Cardiac muscle cell (in vitro differentiated cells and primary cell): ENCODE data around the gene SLC9C1. TPM values are rescaled to one million over a fixed set of nuclear protein-coding genes. Genes with fewer than 3 reads are reported as not detected.

Experiments used
- DNase-seq, 2 donors: peaks; one replicate each; pipeline versions ENCODE4 v3.0.0 to v3.0.0-alpha.2; 2010 to 2017; ENCODE audit warnings: low read depth in 1 of 2, low spot score in 1 of 2
- H3K27ac ChIP-seq: fragments of 200-600 bp; sonication (generic); 2 replicates; pipeline ENCODE4 v1.5.1; 2016
- H3K27me3 ChIP-seq: fragments of 200-600 bp; sonication (generic); 2 replicates; pipeline ENCODE4 v1.6.0; 2016; ENCODE audit warnings: control low read depth
- H3K36me3 ChIP-seq: fragments of 200-600 bp; sonication (generic); 2 replicates; pipeline ENCODE4 v1.5.1; 2016; ENCODE audit warnings: control low read depth
- H3K4me1 ChIP-seq: fragments of 200-600 bp; sonication (generic); 2 replicates; pipeline ENCODE4 v1.8.1; 2017; ENCODE audit warnings: low read depth, mild to moderate bottlenecking, mixed run types
- H3K4me3 ChIP-seq: fragments of 200-600 bp; sonication (generic); 2 replicates; pipeline ENCODE4 v1.5.1; 2016; ENCODE audit warnings: mild to moderate bottlenecking
- H3K9me3 ChIP-seq: fragments of 200-600 bp; sonication (generic); 2 replicates; pipeline ENCODE4 v1.5.1; 2017; ENCODE audit warnings: low read depth, mild to moderate bottlenecking, control low read depth
- polyA plus RNA-seq: library from polyadenylated mRNA; unstranded; fragments of >200 nt; fragmentation: Nextera tagmentation; extraction: Ambion mirVana; gene quantifications from 2 replicates; pipeline ENCODE4 v1.2.1, GENCODE V29; 2016
- total RNA-seq: library from RNA; depleted of rRNA; stranded (reverse); fragments of >200 nt; gene quantifications from 2 replicates; pipeline ENCODE4 v1.2.3, GENCODE V29; 2016
- TF ChIP-seq, protein P1 (sequence below): IDR thresholded peaks from 2 replicates; pipeline ENCODE4 v1.5.1; 2012; ENCODE audit warnings: low read depth, mild to moderate bottlenecking, low read length

Gene SLC9C1
- total and polyA plus RNA-seq, 2 experiments from 2014 or later, result 0.12 to 0.22 TPM

DNA sequence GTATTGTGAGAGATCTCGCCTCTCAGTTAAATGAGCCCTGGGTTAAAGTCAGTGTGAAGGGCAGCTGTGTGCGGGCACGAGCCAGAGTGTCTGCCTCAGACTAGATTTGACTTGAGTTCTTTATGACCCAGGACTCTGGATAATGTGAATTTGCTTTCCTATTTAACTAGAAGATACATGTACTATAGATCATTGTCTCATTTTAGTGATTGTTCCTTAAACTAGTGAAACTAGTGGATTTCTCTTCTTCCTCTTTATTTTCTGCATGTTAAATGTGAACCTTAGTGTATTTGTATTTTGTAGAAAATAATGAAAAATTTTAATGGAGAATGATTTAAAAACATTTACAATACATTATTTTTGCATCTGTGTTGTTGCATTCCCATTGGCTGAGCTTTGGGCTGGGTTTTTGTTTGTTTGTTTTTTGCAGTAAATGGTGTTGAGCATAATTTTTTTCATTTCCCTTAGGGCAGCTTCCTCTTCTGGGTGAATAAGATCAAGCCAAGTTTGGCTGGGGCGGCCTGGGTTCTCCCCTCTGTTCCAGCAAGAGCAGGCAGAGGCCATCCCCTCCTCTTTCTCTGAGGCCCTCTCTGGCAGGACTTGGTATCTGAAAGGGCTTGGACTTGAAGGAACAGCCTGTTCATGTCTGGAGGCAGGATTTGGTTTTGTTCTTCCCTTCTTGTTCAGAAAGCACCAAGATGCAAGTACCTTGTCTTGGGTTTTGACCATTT is 176.0 kb downstream of the SLC9C1 start:
- no peak for DNase-seq
- peaks cover 6% of the 10 kb centered on the region for H3K36me3 ChIP-seq
- TF ChIP-seq, protein P1, sequence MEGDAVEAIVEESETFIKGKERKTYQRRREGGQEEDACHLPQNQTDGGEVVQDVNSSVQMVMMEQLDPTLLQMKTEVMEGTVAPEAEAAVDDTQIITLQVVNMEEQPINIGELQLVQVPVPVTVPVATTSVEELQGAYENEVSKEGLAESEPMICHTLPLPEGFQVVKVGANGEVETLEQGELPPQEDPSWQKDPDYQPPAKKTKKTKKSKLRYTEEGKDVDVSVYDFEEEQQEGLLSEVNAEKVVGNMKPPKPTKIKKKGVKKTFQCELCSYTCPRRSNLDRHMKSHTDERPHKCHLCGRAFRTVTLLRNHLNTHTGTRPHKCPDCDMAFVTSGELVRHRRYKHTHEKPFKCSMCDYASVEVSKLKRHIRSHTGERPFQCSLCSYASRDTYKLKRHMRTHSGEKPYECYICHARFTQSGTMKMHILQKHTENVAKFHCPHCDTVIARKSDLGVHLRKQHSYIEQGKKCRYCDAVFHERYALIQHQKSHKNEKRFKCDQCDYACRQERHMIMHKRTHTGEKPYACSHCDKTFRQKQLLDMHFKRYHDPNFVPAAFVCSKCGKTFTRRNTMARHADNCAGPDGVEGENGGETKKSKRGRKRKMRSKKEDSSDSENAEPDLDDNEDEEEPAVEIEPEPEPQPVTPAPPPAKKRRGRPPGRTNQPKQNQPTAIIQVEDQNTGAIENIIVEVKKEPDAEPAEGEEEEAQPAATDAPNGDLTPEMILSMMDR, result no peak
- no peaks in the 10 kb centered on the region for H3K9me3 ChIP-seq
- H3K27me3 ChIP-seq, result no peaks in the 10 kb centered on the region
- H3K27ac ChIP-seq, result no peak overlapping the region
- no peak overlapping the region for H3K4me3 ChIP-seq
- peaks cover 10% of the 10 kb centered on the region for H3K4me1 ChIP-seq

DNA sequence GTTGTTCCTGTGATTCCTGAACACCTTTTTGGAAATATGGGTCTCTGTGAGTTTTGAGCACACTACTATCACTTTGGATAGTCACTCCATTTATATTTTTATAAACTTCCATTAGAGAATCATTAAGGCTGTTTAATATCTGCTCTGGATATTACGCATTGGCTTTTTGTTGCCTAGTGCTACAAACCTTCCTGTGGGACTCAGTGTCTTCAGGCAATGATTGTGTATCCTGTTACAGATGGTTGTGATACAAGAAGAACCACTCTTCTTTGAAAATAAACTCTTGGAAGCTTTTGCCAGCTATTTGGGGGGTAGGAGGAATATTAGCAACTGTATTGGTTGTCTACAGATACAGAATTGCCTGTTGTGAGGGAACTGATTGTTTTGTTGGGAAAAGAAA is 176.6 kb downstream of the SLC9C1 start:
- TF ChIP-seq, protein P1, result no peak
- DNase-seq, result no peak
- H3K27me3 ChIP-seq, result no peaks in the 10 kb centered on the region
- peaks cover 6% of the 10 kb centered on the region for H3K36me3 ChIP-seq
- H3K4me1 ChIP-seq, result peaks cover 10% of the 10 kb centered on the region
- no peak overlapping the region for H3K4me3 ChIP-seq
- H3K9me3 ChIP-seq, result no peaks in the 10 kb centered on the region
- no peak overlapping the region for H3K27ac ChIP-seq

DNA sequence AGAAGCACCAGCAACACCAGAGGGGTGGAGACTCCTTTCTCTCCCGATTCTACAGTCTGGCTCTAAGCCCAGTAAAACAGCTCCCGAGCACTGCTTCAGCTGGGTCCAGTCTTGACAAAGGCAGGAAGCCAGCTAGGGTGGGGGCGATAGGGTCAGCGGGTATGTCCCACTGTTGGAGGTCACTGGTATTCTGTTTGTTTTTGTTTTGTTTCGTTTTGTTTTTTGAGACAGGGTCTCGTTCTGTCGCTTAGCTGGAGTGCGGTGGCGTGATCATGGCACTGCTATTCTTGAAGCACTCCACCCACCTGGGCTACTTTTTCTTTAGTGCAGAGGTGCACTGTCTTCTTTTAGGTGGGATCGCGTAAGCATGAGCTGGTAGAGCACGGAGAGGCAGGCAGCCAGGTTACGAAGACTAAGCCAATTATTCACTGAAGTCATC is 177.2 kb downstream of the SLC9C1 start:
- no peak overlapping the region for H3K27ac ChIP-seq
- peaks cover 10% of the 10 kb centered on the region for H3K4me1 ChIP-seq
- TF ChIP-seq, protein P1, result no peak
- H3K4me3 ChIP-seq, result no peak overlapping the region
- no peak for DNase-seq
- no peaks in the 10 kb centered on the region for H3K9me3 ChIP-seq
- H3K27me3 ChIP-seq, result no peaks in the 10 kb centered on the region
- peaks cover 6% of the 10 kb centered on the region for H3K36me3 ChIP-seq

DNA sequence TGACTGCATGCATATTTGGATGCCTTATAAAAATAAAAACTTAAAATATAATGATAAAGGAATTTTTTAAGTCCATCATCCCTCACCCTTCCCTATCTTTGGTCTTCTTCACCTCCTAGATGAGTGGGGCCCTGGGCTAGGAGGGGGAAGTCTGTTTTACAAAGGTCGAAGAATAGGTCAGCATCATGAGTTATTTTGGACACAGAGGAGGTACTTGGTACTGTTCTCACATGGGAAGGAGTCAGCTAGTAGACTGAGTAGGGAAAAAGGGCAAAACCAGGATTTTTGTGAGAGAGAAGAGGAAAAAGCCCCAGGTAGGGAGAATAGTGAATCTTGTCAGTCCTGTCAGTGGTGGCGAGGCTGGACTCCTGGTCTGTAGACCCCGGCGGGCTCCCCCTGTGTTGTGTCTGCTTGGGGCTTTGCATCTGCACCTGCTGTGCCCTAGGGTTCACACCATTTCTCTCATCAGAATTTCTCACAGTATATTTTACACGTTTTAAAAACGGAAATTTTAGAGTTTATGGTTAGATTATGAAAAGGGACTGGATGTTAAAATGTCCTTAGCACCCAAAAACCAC is 178.1 kb downstream of the SLC9C1 start:
- TF ChIP-seq, protein P1, result no peak
- DNase-seq, result no peak
- Histone ChIP-seq H3K9me3 (no peaks in the 10 kb centered on the region), H3K4me1 (peaks cover 10% of the 10 kb centered on the region), H3K4me3 (no peak overlapping the region), H3K27me3 (no peaks in the 10 kb centered on the region), H3K27ac (no peak overlapping the region), H3K36me3 (peaks cover 6% of the 10 kb centered on the region)

DNA sequence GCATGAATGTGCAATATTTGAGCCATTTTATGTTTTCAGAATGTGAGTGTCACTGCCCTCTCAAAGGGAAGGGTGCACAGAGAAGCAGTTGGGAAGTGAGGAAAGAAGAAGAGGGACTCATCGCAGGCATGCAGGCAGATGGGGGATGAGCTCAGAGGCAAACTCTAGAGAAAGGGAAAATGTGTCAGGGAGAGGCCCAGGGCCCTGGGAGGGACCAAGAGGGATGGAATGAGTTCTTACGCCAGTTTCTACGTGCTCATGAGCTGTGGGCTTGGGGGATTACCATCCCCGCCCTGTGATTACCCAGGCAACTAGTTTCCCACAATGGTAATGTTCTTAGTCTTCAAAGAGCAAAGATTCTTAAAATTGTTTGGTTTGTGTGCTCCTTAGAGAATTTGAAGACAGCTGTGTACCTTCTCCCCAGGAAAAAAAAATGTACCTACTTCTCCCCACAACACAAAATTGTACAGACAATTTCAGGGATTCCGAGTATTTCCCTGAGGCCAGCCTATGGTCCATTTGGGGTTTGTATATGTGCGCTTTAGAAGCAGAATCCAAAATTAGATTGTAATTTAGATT is 178.8 kb downstream of the SLC9C1 start:
- Histone ChIP-seq H3K36me3 (peaks cover 6% of the 10 kb centered on the region), H3K27ac (no peak overlapping the region), H3K4me3 (no peak overlapping the region), H3K27me3 (no peaks in the 10 kb centered on the region), H3K4me1 (peaks cover 10% of the 10 kb centered on the region), H3K9me3 (no peaks in the 10 kb centered on the region)
- TF ChIP-seq, protein P1, result no peak
- no peak for DNase-seq
